ENCODE results near the gene FHOD3.
"Not testable (repeated sequence)": the region's sequence is repeated elsewhere in the genome, so short reads cannot be mapped to it uniquely, and the experiment has no call there.

The FHOD3 gene

GRCh38 chr18:36770315-36770946, 472.9 kb downstream of the FHOD3 start:
- no peak for DNase-seq

DNA sequence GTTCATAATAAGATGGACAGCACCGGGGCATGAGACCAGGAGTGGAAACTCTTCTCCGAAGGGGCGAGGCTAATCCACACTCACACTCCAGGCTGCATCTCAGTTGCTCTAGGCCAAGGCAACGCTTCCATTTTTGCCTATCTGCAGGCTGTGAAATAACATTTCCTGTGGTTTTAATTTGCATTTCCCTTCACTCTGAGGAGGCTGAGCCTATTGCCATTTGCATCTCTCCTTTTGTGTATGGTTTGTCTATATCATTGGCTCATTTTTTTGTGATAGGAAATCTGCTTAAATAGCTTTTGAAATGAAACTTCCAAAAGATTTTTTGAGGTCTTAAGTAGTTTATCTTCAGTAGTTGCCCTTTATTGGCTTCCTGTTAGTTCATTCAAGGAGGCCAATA, 473.7 kb downstream of the FHOD3 start:
- DNase-seq: no peak

DNA sequence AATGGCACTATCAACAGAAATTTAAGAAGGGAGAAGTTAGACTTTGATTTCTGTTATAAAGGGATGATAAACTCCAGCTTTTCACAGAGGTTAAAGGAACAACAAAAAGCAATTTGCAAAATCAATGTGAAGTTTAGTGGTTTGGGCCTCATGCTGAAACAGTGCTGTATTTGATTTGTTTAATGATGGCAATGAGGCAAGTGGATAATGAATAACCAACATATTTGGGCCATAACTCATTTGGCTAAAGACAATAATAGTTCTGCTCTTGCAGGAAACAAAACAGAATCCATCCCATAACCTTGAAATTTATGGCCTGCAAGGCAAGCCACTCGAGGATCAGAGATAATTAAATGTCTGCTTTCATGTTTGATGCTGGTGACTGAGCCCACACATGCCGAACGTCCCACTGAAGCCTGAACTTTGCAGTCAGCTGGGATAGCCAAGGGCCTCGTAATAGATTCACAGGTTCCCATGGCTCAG, 474.8 kb downstream of the FHOD3 start:
- no peak for DNase-seq

DNA sequence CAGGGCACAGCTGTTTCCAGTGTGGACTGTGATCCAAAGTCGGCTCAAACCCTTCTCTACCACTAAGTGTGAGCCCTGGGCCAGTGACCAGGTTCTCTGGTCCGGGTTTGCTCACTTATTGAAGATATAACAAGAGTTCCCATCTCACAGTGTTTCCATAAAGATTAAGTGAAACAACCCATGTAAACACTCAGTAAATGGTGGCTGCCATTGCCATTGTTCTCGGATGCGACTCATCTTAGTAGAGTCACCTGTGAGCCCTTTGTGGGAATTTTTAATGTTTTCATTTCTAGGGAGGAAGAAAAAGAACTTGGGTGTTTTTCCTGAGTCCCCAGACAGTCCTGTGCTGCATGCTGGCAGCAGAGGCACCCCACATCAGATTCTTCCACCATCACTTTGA, 477.9 kb downstream of the FHOD3 start:
- no peak for DNase-seq

DNA sequence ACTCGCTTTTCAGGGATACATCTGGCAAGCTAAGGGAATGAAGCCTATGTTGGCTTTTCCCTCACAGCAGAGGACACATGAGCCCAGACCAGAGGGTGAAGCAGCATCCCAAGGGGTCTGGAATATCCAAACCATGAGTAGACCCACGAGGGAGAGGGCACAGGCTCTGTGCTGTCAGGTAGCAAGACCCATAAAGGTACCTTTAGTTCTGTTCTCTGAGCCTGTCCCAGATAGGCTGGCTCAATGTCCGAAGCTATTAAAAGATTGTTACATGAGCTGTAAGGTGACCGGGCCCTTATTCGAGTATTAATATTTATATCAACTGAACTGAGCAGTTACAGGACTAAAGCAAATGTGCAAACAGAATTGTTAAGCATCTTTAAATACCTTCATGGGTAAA, 479.1 kb downstream of the FHOD3 start:
- no peak for DNase-seq

GRCh38 chr18:36777566-36777965, 480.1 kb downstream of the FHOD3 start:
- no peak for DNase-seq

DNA sequence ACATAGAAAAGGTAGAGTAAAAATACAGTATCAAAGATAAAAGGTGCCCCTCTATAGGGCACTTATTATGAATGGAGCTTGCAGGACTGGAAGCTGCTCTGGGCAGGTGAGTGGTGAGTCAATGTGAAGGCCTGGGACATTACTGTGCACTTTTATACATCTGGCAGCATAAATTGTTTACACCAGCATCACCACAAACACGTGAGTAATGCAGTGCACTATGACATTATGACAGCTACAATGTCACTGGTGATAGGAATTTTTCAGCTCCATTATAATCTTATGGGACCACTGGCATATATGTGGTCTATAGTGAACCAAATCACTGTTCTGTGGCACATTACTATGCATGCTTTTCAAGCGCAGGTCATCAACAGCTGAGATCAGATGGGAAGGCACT, 483.2 kb downstream of the FHOD3 start:
- no peak for DNase-seq

GRCh38 chr18:36782710-36783109, 485.2 kb downstream of the FHOD3 start:
- DNase-seq: no peak

DNA sequence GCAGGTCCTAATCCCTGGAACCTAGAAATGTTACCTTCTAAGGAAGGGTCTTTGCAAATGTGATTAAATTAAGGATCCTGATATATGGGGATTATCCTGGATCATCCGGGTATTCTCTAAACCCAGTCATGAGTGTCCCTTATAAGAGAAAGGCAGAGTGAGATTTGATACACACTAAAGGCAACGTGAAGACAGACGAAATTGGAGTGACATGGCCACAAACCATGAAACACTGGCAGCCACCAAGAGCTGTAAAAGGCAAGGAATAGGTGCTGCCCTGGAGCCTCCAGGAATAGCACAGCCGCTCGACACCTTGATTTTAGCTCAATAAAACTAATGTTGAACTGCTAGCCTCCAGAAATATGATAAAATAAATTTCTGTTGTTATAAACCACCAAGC, 486.3 kb downstream of the FHOD3 start:
- DNase-seq: no peak

GRCh38 chr18:36786686-36787085, 489.2 kb downstream of the FHOD3 start:
- DNase-seq: no peak

DNA sequence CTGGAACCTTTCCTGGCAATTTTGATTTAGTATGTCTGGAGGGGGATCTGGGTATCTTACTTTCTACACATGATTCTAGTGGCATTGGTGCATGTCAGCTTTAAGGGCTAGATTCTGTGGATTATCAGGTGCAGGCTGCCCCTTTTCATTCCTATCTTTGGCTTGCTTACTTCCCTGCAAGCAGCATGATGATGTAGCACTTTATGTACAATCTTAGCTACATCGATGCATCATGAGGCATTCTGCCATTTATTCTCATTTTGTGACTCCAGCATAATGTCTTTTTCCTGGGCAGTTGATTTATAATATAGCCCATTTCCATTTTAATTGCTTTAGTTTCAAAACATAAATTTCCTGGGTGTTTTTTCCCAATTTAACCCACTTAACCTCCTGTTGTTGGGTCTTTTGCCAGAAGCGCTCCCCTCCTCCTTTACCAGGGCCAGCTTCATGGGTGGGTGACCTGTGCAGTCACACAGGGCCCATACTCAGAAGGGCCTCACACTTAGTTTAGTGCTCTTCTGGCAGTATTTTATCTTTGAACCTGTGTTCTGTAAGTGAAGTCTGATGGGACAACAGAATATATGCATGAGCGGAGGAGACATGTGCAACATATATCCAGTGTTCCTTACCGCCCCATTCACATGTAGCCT, 495.2 kb downstream of the FHOD3 start:
- DNase-seq: no peak

DNA sequence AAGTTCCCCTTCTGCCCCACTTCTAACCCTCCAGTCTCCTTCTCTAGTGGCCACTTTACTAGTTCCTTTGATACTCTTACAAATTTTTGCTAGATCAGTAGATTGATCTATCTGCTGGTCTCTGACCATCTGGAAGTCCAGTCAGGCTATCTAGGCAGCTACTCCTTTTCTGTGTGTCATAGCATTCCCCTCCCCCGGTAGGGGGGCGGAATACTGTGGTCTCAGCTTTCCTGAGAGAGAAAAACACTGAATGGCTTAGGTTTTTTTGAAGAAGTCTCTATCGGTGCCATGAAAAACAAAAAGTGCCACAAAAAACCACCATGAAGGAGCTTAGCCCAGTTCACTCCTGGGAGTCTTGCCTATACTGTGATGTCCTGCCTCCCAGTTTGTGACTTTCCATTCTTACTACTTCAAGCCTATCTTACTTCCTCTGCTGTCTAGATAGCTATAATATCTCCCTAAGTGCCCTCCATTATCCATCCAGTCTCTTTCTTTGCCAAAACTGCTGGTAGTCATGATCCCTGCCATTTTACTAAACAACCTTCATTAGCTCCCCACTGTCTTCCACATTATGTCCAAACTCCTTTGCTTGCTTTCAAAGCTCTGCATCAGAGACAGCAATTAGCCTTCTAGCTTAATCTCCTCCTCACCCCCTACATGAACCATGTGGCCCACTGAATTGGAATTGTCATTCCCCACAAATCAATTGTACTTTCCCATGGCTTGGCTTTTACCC, 501.4 kb downstream of the FHOD3 start:
- DNase-seq: no peak

DNA sequence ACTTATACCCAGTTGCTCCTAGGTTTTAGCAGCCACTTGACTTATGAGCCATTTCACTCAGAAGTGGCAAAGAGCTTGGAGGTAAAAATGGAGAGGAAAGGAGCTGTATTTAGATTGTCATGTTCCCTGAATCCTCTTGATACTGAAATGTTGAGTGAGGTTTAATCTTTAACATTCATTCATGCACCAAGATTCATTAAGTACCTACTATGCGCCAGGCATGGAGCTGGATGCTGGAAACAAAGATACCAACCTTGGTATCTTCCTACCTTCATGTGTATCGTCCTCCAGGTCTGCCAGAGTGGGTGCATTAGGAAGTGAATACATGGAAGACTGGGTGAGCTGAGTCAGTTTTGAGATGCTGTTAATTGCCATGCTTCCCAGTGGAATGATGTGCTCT, 507.6 kb downstream of the FHOD3 start:
- DNase-seq: no peak

- DNase-seq: no peak
These were observed 511.2 kb downstream of the FHOD3 start for GRCh38 chr18:36808681-36809080.

DNA sequence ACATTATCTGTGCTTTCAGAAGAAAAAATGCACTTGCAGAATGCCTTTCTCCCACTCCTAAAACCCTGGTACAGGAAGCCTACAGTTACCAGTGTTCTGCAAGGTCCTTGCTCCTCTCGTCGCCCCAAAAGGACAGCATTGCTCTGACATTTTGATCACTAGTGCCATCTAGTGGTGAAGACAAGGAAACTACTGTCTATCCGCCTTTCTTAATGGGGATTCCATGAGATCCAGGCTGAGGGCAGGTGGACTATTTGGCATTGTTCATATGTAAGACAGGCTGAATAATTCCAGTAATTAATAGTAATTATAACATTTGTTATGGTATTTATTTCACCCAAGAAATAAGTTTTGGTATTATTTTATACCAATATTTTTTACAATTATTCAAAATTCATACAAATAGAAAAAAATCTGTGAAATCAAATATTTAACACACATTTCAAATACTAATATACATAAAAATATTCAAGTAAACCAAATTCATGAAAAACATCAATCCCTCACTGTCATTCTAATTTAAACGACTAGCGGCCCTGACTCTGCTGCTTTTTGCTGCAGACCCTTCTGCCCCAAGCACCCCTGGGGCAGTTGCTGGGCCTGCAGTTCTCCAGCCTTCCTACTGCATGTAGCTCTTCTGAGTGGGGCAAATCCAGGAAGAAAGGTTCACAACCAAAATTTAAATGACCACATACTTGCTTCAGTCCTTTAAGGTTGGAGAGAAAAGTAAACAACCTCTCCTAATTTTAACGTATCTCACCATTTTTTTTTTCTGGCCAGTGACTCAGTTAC, 512.3 kb downstream of the FHOD3 start:
- DNase-seq: peak; percentile 1 to 65 (median 11)

- DNase-seq: no peak
These were observed 513.9 kb downstream of the FHOD3 start for GRCh38 chr18:36811430-36811829.

GRCh38 chr18:36811955-36812354, 514.4 kb downstream of the FHOD3 start:
- DNase-seq: no peak

DNA sequence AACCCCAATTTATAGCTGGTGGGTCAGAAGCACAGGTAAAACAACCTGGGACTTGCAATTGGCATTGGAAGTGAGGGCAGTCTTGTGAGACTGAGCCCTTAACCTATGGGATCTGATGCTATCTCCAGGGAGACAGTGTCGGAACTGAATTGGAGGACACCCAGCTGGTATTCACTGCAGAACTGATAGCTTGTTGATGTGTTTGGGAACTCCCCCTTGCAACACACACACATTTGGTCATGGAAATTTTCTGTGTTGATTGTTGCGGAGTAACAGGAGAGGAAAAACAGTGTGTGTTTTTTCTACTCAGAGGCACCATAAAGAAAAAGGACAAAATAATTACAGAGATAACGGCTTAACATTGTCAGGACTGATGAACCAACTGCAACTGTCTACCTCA, 515.2 kb downstream of the FHOD3 start:
- DNase-seq: no peak

DNA sequence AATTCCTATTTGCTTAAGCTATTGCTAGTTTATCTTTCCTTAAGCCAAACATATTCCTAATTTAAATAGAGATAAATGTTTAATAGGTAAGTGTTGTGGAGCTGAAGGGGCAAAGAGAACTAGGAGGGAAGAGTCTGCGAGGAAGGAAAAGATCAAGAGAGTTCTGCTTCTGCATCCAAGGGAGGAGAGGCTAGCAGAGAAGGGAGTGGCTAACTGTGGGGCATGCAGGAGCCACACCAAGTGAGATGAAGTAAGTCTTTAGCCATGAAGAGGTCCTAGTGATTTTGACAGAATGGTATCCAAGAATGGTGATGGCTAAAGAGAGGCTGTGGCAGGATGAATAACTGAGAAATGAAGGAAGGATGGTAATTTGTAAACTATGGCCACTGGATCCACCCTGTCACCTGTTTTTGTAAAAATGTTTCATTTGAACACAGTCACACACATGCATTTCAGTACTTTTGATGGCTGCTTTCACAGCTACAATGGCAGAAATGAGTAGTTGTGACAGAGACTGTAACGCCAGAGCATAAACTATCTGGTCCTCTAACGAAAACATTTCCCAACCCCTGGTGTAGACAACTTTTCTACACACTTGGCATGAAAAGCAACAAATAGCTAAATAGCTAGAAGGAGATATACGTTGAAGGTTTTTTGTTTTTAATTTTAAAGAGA, 515.7 kb downstream of the FHOD3 start:
- DNase-seq: no peak

GRCh38 chr18:36813824-36814223, 516.3 kb downstream of the FHOD3 start:
- DNase-seq: no peak

DNA sequence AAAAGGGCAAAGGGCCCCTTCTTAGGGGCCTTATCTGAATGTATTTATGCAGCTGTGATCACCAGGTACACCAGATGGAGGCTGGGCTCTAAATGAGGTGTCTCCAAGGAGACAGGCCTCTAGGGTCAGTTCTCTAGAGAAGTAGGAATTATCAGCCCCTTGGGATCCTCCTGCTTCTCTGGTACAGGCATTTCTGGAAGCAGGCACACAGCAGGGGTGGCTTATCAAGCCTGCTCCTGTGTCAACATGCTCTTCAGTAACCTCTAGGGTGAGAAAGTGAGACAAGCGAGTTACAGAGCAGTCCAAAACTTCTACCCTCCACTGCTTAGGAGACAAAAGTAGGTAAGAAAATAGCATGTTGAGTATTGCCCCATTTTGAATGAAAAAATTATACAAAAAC, 517.5 kb downstream of the FHOD3 start:
- no peak for DNase-seq

- not testable (repeated sequence) for DNase-seq
These were observed 518.6 kb downstream of the FHOD3 start for GRCh38 chr18:36816096-36816495.

GRCh38 chr18:36817039-36817438, 519.5 kb downstream of the FHOD3 start:
- no peak for DNase-seq
